Stimulated activated CD4-positive, alpha-beta T cell treated with anti-CD3 and anti-CD28 coated beads, Interleukin-4, amount 100 ng/mL, for 4 hours (primary cell): ENCODE results near the gene STXBP4.
"Not testable (repeated sequence)": the region's sequence is repeated elsewhere in the genome, so short reads cannot be mapped to it uniquely, and the experiment has no call there.

Experiments
- DNase-seq, 2 experiments: peaks; one replicate each; pipeline ENCODE4 v3.0.0-alpha.2; 2020

STXBP4 gene

DNA sequence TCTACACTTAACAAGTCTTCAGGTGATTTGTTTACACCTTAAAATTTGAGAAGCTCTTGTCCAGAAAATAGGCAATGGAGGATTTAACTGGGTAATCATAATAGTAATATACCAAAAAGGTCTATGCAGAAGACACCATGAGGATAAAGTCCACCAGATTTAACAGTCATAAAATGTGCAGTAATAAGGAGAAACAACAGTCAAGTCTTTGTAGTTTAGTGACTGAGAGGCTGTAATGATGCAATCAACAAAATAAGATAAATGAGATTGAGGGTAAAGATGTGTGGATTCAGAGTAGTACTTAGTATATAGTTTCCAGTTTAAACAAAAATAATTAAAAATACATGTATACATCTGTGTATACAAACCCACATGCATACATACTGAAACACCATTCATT is 91.2 kb downstream of the STXBP4 start:
- DNase-seq: no peak

DNA sequence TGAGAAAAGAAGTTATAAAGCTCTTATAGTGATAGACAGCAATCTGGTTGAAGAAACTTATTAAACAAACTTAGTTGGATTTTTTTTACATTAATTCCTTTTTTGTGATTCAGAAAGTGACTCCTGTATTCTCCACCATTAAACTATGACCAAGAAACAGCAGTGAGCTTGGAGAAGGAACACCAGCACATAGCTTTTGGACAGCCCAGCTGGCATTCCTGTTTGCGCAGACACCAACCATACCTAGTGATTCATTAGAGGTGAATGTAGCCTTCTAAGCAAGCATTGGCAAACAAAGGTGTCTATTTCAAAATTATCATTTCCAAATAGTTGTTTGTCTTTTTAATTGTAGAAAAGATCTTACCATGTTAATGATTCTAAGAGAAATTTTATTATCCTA is 94.4 kb downstream of the STXBP4 start:
- DNase-seq: no peak

DNA sequence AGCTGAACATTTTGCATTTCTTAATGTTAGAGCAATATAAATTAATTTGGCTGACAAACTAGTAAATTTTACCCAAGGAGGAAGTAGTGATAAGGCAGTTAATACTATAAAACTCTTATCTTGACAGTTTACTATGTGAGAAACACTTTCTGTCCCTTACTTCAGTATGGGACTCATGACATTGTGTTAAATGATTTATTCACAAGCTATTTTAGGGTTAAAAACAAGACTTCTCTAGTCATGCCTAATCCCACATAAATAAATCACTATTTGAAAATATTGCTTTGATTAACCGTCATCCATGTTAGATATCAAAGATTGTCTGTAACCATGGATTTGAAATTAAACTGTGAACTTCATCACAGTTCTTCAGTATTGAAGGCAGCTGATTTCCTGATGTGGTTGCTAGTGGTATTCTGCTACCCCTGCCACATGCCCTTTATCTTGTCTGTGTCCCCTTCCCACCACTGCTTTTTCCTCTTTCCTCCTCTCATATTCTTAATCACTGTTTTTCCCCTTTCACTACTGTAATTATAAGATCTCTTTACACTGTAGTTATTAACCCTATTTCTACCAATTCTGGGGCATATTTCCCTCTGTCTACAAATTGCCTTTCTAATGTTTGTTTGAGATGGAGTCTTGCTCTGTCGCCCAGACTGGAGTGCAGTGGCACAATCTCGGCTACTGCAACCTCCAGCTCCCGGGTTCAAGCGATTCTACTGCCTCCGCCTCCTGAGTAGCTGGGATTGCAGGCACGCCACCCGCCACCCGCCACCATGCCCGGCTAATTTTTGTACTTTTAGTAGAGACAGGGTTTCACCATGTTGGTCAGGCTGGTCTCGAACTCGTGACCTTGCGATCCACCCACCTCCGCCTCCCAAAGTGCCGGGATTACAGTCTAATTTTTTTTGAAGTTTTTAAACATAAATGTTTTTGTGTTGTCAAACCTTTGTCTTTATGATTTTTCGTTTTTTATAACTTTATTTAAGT is 95.6 kb downstream of the STXBP4 start:
- no peak for DNase-seq

DNA sequence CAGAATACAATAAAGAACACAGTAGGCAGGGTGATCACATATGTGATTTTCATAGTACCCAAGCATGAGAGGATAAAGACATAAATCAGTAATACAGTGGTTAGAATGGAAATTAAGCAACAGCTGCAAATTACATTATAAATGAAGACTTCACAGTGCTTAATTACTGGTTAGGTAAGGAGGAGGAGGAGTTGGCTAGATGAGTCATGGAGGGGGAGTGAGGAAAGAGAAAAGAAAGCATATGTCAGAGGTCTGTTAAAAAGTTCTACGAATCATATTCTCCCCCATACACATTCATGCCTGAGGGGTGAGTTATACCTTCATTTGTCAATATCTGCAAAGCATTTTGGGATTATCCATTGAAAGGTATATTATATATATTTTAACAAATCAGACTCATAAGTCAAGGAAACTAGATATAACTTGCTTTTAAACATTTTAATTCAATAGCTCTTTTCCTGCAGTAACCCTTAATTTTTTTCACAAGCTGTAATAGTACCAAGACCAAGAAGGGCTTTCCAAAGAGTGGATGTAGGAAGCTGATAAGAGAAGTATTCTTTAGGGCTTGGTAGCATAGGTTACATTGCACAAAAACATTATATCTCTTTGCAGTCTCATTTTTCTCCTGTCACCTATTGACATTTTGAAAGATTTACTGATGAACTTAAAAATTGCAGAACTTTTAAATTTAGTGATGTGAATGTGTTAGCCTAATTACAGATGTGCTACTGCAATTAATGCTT is 99.3 kb downstream of the STXBP4 start:
- no peak for DNase-seq

DNA sequence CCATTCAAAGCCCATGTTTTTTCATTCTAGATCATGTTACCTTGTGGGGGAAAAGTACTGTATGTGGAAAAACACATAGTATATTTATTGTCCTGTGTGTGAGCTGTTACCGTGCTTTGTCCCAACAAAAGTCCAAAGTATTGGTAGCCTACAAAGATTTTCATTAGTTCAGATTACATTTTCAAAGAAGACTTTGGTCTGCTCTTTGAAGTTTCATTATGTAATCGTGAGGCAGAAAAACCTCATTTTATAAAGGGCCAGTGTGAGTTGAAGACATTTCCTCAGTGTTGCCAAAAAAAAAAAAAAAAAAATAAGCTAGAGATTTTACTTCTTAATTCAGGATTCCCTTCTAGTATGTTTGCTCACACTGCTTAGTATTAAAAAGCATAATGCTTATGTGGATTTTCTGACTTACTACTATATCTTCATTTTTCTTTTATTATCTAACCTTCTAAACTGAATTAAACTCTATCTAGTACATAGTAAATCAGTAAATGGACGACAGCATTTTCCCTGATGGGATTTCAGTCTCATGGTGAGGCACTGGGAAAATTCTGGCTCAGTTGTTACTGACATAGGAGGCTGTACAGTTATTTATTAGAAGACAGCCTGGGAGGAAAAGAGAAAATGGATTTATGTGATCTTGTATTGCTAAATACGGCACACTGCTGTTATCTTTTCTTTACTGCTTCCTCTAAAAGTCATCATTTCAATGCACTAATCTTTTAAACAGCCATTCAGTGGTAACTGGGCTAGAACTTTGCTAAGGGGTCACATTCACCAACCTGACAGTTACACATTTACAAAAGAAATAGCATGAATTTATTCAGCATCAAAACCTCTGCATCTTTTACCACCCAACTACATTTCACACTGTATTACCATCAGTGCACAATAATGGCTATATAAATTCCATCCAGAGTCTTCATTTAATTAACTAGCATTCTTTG is 100.6 kb downstream of the STXBP4 start:
- no peak for DNase-seq

DNA sequence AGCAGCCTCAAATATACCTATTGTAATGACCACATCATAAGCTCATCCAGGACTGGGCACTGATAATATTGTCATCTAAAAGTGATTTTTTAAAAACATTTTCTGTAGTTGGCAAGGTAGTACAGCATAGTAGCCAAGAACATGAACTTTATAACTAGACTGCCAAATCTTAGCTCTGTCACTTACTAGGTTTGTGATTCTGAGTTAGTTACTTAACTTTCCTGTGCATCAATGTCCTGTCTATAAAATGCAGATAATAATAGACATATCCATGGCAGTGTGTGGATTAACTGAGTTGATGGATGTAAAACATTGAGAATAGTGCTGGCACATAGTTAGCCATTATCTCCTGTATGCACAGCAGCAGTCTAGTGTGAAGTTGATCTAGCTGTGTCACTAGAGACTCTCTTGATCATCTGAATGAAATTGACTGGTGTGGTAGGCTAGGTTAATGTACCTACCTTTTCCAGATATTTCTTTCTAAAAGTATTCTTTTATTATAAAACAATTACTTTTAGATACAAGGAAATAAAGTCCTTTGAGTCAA is 101.5 kb downstream of the STXBP4 start:
- DNase-seq: no peak

DNA sequence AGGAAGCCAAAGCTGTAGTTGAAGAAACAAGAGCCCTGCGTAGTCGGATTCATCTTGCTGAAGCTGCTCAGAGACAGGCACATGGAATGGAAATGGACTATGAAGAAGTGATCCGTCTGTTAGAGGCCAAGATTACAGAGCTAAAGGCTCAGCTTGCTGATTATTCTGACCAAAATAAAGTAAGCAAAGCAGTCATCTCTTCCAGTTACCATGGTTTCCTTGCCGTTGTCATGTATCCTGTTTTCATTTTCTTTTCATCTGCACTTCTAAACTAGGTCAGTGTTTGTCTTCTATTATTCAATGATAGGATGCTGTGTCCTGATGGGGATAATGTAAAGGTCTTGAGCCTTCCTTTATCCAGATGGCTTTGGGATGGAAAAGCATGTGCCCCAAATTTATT is 104.3 kb downstream of the STXBP4 start:
- DNase-seq: no peak

DNA sequence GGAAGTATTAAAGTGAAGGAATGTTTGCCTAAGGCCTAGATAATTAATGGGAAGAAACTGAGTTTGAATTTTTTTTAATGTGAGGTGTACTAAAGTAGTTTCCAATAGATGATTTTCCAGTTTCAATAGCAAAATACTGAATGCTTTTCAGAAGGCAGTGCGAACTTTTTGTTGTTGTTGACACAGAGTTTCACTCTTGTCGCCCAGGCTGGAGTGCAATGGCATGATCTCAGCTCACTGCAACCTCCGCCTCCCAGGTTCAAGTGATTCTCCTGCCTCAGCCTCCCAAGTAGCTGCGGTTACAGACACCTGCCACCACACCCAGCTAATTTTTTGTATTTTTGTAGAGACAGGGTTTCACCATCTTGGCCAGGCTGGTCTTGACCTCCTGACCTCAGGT is 104.9 kb downstream of the STXBP4 start:
- not testable (repeated sequence) for DNase-seq

DNA sequence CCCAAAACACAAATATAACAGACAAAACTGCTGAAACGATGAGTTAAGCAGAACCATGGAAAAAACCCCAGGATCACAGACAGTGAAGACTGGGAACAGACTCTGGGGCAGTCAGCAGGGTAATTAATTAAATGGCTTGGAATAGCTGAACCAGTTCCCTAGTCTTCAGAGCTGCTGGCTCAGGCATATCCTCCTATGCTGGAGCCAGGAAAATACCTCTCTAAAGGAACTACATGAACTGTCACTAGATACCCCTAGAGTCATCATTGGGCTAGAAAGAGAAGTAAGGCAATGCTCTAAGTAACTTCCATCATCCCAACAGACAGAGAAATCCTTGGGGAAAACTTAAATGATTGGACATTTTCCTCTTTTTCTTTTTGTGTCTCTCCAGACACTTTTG is 113.0 kb downstream of the STXBP4 start:
- DNase-seq: no peak

DNA sequence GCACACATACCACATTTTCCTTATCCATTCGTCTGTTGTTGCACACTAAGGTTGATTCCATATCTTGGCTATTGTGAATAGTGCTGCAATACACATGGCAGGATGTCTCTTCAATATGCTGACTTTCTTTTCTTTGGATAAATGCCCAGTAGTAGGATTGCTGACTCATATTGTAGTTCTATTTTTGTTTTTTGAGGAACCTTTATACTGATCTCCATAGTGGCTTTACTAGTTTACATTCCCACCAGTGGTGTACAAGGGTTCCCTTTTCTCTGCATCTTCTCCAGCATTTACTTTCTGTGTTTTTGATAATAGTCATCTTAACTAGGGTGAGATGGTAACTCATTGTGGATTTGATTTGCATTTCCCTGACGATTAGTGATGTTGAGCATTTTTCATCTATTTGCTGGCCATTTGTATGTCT is 118.1 kb downstream of the STXBP4 start:
- no peak for DNase-seq

DNA sequence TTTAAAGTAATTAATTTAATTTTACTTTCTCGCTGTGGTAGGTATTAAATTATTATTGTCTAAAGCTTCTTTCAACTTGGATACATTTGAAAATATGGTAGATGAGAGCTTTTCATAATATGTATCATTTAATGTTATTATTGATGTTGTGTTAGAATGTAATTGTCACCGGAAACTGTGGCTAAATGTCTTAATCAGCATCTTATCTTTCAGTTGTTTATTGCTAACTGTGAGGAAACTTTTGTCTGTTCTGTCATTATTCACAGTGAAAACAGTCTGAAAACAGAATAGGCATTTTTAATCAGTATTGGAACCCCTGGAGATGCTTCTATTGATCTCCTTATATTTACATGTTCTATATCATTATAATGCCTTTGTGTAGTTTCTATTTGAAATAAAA is 120.7 kb downstream of the STXBP4 start:
- DNase-seq: no peak

DNA sequence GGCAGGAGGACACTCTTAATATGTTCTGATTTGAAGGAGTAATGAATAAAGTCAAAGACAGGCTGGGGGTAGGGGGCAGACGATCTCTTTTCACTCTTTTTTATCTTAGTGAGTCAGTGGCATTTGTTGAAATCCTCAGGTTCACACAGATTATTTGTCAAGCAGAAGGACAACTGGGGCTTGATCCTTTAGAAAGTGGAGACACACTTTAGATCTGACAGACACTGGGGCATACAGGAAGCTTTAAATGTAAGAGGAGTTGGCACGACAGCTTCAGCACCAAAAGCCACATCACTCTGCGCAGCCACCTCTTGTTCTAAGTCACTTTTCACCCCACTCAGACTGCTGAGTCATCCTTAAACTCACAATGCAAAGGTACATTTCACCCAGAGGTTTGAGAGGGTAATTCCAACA is 121.5 kb downstream of the STXBP4 start:
- peak; percentile 4 to 18 for DNase-seq

DNA sequence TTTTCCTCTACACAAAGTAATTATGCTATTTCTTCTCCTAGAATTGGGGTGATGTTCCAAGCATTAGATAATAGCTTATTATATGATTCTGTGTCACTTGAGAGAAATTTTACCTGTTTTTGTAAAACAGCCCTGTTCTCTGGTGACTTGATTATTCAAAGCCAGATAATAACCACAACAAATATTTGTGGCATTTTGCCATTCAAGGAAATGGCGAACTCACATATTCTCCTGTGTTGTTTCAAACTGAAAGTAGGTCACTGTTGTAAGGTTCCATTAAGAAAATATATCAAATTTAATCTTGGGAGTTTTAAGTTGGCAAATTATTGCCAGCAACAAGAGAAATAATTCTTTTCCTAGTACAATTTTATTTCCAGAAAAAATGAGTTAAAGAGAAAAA is 124.8 kb downstream of the STXBP4 start:
- no peak for DNase-seq

DNA sequence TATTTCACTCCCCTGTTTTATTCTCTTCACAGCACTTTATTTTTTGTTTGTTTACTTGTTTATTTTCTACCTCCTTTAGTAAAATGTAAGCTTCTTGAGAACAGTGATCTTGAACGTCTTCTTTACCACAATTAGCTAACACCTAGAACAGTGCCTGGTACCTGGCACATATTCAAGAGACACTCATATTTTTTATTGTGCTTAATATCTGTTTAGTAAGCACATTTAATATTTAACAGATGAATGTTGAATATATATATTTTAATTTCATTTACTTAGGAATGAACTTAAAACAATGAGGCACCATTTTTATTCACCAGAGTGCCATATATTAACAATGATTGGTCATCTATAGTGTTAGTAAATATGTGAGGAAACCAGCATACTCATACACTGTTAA is 130.2 kb downstream of the STXBP4 start:
- no peak for DNase-seq

DNA sequence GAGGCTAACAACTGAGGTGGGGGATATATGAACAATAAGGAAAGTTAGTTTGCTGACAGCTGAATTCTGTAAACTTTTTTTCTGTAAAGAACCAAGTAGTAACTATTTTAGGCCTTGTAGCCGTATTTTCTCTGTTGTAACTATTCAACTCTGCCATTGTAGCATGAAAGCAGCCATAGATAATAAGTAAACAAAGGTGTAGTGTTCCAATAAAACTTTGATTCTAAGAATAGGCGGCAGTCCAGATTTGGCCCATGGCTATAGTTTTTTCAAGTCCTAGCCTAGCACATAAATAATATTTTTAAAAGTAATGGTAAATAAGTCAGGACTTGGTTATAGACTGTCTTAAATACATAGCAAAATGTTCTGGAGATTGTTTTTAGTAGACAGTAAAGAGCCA is 142.0 kb downstream of the STXBP4 start:
- DNase-seq: no peak

DNA sequence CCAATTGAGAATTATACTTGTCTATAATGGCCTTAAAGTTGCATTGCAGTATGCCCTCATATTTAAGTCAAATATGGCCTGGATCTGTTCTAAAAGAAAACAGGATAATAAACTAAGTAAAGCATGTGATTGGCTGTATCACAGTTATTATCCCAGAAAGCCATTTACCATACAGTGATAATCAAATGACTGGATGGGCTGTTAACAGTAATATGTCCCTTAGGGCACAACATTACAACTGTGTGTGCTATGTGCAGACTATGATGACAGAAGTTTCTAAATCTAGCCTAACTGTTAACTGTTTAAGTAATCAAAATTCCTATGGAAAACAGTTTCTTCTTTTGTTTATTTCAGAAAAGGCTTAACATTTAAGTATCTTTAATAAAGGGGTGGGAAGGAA is 145.7 kb downstream of the STXBP4 start:
- no peak for DNase-seq

DNA sequence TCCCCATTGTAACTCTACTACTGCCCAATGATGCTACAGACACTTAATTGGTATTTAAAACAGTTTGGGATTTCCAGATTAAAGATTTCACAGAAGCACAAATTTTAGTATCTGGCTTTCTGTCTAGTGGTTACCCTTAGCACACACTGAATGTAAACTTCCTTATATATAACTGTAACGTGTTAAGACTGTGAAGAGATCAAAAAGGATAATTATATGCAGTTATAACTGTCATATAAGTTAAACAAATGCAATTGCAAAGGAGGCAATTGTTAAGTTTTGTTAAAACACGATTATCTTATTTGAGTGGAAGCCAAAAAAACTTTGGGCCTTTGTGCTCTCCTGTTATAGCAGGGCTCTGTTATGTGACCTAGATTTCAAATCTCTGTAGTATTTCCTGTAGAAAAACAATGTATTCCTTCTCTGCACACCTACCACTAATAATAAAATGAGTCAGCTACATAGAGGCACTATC is 147.9 kb downstream of the STXBP4 start:
- DNase-seq: no peak

DNA sequence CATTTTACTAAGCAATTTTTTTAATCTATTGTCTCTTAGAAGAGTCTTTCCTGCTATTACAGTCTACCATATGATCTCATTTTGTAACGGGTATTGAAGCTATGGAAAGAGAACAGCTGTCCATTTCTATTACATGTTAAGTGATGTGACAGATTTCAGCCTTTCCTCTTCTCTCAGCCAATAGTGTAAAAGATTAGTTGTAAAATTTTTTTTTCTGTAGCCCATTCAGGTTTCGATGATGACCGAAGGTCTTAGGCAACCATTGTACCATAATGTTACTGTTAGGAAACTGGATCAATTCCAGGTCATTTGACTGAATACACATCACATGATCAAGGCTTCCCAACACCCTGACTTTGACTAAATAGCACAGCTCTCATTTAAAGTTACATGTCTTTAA is 148.6 kb downstream of the STXBP4 start:
- DNase-seq: no peak

DNA sequence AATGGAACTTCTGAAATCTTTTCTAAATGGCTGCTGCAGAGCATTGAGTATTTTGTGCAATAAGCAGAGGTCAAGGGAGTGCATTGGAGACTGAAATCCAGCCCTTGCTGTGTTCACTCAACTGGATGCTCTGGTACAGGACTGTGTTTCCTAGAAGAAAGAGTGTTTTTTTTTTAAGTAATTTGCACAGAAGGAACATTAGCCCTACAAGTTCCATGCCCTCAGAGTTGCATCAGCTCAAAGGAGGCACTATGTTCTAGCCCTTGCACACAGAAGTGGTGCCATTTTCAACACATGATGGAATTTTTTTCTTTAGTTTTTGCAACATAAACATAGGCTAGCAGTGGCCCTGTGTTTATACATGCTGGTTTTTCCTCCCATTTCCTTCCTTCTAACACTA is 152.1 kb downstream of the STXBP4 start:
- no peak for DNase-seq

DNA sequence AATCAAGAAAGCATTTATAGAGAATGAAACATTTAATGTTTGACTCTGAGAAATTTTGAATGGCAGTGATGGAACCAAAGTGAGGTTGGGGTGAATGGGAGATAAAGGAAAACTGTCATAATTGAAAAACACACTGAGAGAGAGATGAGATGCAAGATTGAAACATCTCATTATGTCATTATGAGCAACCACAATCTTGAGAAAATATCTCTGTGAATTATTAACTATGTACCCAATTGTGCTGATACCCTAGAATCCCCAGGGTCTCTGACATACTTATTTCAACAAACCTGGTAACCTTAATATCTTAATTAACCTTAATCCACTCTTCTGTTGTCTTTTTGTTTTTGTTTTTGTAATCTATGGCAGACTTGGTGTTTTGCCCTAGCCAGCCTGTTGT is 152.7 kb downstream of the STXBP4 start:
- no peak for DNase-seq

DNA sequence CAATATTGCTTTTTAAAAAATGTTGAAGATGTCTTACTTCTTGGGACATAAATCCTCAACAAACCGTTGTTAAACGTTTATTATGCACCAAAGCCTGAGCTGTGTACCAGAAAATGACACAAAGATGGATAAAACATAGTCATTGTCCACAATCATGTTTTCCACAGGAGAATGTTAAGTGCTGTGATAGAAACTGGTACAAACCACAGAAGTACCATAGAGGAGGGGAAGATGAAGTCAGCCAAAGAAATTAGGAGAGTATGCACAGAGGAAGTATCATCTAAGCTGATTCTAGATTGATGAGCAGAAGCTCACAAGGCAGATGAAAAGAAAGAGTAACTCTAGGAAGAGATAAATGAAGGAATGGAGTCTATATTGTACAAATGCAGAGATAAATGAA is 153.5 kb downstream of the STXBP4 start:
- no peak for DNase-seq

DNA sequence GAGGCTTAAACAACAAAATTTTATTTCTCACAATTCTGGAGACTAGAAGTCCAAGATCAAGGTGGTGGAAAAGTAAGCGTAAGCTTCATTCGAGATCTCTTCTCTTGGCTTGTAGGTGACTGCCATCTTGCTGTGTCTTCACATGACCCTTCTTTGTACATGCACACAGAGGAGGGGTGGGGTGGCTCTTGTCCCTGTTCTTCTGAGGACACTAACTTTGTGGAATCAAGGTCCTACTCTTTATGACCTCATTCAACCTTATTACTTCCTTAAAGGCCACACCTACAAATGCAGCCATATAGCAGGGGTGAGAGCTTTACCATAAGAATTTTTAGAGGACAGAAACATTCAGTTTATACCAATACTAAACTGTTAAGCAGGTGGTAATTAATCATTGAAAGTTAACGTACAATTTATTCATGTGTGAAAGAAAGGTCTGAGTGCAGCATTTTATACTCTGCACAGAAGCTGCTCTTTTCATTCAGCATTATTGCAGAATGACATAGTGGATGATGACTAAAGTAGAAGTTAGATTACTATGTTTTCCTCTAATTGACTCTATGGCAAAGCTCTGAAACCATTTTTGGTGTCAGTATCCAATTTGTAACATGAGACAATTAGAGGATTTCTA is 156.3 kb downstream of the STXBP4 start:
- no peak for DNase-seq
